ENCODE results near the gene HOXA6.

DNA sequence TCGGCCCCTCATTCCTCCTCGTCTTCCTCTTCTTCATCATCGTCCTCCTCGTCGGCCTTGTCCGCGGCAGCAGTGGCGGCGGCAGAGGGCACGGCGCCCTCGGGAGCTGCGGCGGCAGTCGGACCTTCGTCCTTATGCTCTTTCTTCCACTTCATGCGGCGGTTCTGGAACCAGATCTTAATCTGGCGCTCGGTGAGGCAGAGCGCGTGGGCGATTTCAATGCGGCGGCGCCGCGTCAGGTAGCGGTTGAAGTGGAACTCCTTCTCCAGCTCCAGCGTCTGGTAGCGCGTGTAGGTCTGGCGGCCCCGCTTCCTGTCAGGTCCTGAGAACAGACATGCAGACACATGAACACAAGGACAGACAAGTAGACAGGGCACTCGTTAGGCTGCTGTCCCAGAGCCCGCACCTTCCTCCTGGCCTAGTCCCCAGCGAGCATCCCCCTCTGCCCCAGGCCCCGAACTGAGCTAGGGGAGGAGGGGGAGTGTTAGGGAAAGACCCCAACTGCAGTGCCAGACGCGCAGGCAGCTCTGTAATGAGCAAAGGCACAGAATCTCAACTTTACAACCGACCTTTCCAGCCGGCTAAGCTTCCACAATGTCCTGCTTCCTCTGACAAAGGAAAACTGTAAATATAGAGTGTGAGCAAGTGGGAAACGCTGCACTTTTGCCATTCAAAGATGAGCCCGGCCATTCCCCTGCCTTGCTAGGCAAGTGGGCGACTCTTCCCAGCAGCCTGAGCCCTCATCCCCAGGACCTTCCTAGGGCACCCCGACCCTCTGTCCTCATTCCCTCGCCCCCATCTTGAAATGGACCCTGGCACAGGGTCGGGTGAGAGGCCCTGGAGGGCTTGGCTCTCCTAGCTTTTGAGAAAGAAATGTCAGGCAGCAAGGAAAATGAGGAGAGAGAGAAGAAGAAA lies 7.6 kb upstream of the HOXA6 start:
- TF ChIP-seq, protein P1, sequence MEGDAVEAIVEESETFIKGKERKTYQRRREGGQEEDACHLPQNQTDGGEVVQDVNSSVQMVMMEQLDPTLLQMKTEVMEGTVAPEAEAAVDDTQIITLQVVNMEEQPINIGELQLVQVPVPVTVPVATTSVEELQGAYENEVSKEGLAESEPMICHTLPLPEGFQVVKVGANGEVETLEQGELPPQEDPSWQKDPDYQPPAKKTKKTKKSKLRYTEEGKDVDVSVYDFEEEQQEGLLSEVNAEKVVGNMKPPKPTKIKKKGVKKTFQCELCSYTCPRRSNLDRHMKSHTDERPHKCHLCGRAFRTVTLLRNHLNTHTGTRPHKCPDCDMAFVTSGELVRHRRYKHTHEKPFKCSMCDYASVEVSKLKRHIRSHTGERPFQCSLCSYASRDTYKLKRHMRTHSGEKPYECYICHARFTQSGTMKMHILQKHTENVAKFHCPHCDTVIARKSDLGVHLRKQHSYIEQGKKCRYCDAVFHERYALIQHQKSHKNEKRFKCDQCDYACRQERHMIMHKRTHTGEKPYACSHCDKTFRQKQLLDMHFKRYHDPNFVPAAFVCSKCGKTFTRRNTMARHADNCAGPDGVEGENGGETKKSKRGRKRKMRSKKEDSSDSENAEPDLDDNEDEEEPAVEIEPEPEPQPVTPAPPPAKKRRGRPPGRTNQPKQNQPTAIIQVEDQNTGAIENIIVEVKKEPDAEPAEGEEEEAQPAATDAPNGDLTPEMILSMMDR (IDR thresholded peaks at IDR 0.05) = no peak
- no peak for TF ChIP-seq ZFX (IDR thresholded peaks at IDR 0.05; ENCODE audit: borderline replicate concordance)

All from 22Rv1 (cell line).